SK-N-SH treated with all-trans-retinoic acid at 6 μM for 48 hours (cell line): ENCODE data around the gene GART.

Experiments used
- ARNTL ChIP-seq: fragments of 450-650 bp; formaldehyde crosslinking; IDR thresholded peaks from 2 replicates; pipeline ENCODE4 v1.5.0; 2020; ENCODE audit warnings: low read depth, mild to moderate bottlenecking, moderate library complexity, borderline replicate concordance
- RARB ChIP-seq: fragments of 250-450 bp; sonication (Bioruptor Pico); IDR thresholded peaks from 2 replicates; pipeline ENCODE4 v1.8.0; 2021; ENCODE audit warnings: mild to moderate bottlenecking, moderate library complexity
- ZFP30 ChIP-seq: fragments of 450-650 bp; formaldehyde crosslinking; IDR thresholded peaks from 2 replicates; pipeline ENCODE4 v1.5.0; 2022; ENCODE audit warnings: mild to moderate bottlenecking, moderate library complexity

GRCh38 chr21:33557447-33557846 lies 15.5 kb upstream of the GART start:
- no peak for TF ChIP-seq ARNTL (CRISPR knock-in tag)
- TF ChIP-seq ZFP30 (CRISPR knock-in tag): no peak
- TF ChIP-seq RARB (CRISPR knock-in tag): no peak
